HG02870 (cell line): ENCODE data around the gene TGFB2.

Experiments
- ATAC-seq: cut with Tn5 transposase; IDR thresholded peaks from one replicate; pipeline ENCODE4 v1.9.1; 2021; ENCODE audit warnings: mild to moderate bottlenecking, moderate library complexity; ENCODE audit not compliant: unreplicated experiment

Gene TGFB2

GRCh38 chr1:218357893-218358232 is 12.7 kb downstream of the TGFB2 start:
- no peak for ATAC-seq

- no peak for ATAC-seq
These were observed 16.3 kb downstream of the TGFB2 start for GRCh38 chr1:218361298-218362065.

GRCh38 chr1:218362418-218363076 is 17.4 kb downstream of the TGFB2 start:
- ATAC-seq, result no peak

- no peak for ATAC-seq
These were observed 18.0 kb downstream of the TGFB2 start for GRCh38 chr1:218363141-218363540.

GRCh38 chr1:218364028-218364710 is 19.0 kb downstream of the TGFB2 start:
- ATAC-seq, result no peak

GRCh38 chr1:218365226-218365999 is 20.3 kb downstream of the TGFB2 start:
- no peak for ATAC-seq

GRCh38 chr1:218366322-218367052 is 21.4 kb downstream of the TGFB2 start:
- no peak for ATAC-seq

GRCh38 chr1:218367118-218367517 is 22.0 kb downstream of the TGFB2 start:
- ATAC-seq, result no peak

- no peak for ATAC-seq
These were observed 23.6 kb downstream of the TGFB2 start for GRCh38 chr1:218368686-218369085.

- no peak for ATAC-seq
These were observed 24.8 kb downstream of the TGFB2 start for GRCh38 chr1:218369688-218370511.

- no peak for ATAC-seq
These were observed 27.0 kb downstream of the TGFB2 start for GRCh38 chr1:218371927-218372672.

GRCh38 chr1:218374401-218375353 is 29.5 kb downstream of the TGFB2 start:
- no peak for ATAC-seq

- ATAC-seq, result no peak
These were observed 31.6 kb downstream of the TGFB2 start for GRCh38 chr1:218376722-218377121.

- ATAC-seq, result peak; percentile 70
These were observed 32.1 kb downstream of the TGFB2 start for GRCh38 chr1:218377143-218377660.

- no peak for ATAC-seq
These were observed 35.2 kb downstream of the TGFB2 start for GRCh38 chr1:218380125-218380977.

GRCh38 chr1:218382261-218382660 is 37.1 kb downstream of the TGFB2 start:
- ATAC-seq, result no peak

GRCh38 chr1:218383051-218383450 is 37.9 kb downstream of the TGFB2 start:
- no peak for ATAC-seq
